Mucosa of gallbladder (tissue), 1 donor: ENCODE data around the gene FKBP10. TPM values are rescaled to one million over a fixed set of nuclear protein-coding genes. Genes with fewer than 3 reads are reported as not detected.
"Not testable (repeated sequence)": the region's sequence is repeated elsewhere in the genome, so short reads cannot be mapped to it uniquely, and the experiment has no call there.

Source experiments
- DNase-seq: peaks from one replicate; pipeline ENCODE4 v3.0.0-alpha.2; 2020; ENCODE audit warnings: low spot score
- total RNA-seq: library from RNA; stranded (reverse); gene quantifications from one replicate; pipeline ENCODE4 v1.2.1, GENCODE V29; 2021
- donor health status: DM: no; HTN: no; CAD: no.

The FKBP10 gene
- total RNA-seq, 1 donor from 2014 or later, result 59.2 TPM

DNA sequence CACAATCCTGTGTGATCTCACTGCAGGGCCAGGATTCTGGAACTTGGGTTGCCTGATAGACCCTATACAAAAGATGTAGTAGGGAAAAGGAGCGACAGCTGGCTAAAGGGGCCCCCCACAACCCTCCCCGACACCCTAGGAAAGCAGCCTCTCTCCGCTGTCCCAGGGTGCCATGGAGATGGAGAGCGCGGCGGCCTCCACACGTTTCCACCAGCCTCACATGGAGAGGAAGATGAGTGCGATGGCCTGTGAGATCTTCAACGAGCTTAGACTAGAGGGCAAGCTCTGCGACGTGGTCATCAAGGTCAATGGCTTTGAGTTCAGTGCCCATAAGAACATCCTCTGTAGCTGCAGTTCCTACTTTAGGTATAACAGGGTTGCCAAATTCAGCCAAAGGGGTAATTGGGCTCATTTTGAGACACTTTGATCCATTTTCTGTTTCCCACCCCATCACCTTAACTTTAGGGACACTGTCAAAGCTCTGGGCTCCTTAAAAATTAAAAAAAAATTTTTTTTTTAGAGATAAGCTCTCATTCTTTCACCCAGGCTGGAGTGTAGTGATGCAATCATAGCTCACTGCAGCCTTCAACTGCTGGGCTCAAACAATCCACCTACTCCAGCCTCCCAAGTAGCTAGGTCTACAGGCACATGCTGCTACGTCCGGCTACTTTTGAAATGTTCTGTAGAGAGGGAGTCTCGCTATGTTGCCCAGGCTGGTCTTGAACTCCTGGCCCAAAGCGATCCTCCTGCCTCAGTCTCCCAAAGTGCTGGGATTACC, 25.1 kb downstream of the FKBP10 start, which contains the start of gene KLHL10:
Gene KLHL10 (plus strand): TSS at position 65 of the 778 bp plus-strand sequence. CDS start 108 bp downstream, at position 173.
- DNase-seq, result no peak

DNA sequence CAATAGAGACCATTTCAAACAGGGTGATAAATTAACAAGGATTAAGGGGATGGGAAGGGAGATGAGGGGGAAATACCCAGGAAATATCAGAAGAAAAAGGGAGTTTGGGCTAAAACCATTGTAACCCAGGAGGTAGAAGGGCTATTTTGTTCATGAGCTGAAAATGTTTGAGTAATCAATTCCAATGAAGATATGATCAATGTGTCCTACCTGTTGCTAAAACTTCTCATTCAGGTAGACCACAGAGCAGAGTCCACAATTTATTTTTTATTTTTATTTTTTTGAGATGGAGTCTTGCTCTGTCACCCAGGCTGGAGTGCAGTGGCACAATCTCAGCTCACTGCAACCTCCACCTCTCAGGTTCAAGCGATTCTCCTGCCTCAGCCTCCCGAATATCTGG, 26.6 kb downstream of the FKBP10 start:
- DNase-seq, result not testable (repeated sequence)

DNA sequence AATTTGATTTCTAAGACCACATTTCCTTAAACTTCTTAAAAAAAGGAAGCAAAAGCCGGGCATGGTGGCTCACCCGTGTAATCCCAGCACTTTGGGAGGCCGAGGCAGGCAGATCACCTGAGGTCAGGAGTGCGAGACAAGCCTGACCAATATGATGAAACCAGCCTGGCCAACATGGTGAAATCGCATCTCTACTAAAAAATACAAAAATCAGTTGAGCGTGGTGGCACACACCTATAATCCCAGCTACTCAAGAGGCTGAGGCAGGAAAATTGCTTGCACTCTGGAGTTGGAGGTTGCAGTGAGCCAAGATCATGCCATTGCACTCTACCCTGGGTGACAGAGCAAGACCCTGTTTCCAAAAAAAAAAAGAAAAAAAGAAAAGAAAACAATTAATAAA, 28.0 kb downstream of the FKBP10 start:
- DNase-seq, result not testable (repeated sequence)

DNA sequence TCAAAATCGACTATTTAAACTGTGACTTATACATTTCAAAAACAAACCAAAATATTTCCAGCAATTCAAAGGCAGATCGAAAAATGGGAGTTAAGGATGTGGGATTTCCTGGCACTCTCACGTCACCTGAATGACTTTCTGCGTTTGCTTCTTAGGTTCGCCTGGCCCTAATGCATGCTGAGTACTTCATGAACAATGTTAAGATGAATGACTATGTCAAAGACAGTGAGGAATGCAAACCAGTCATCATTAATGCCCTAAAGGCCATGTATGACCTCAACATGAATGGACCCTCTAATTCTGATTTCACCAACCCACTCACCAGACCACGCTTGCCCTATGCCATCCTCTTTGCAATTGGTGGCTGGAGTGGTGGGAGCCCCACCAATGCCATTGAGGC, 32.2 kb downstream of the FKBP10 start:
- no peak for DNase-seq

DNA sequence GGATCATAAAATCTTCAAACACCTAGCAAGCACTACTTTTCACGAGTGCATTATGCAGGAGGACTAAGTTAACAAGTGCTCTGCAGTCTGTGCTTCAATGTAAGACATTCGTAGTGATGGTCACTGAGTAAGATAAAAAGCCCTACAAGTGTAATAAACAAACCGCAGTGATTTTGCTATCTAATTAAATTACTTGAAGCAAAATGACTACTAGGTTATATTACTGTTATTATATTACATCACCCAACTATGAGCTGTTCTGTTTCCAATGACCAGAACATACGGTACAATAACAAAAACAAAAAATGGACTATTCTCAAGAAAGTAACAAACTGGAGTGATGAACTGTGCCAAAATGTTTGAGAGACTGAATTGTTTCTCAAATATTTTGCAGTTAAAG, 36.0 kb downstream of the FKBP10 start:
- no peak for DNase-seq

DNA sequence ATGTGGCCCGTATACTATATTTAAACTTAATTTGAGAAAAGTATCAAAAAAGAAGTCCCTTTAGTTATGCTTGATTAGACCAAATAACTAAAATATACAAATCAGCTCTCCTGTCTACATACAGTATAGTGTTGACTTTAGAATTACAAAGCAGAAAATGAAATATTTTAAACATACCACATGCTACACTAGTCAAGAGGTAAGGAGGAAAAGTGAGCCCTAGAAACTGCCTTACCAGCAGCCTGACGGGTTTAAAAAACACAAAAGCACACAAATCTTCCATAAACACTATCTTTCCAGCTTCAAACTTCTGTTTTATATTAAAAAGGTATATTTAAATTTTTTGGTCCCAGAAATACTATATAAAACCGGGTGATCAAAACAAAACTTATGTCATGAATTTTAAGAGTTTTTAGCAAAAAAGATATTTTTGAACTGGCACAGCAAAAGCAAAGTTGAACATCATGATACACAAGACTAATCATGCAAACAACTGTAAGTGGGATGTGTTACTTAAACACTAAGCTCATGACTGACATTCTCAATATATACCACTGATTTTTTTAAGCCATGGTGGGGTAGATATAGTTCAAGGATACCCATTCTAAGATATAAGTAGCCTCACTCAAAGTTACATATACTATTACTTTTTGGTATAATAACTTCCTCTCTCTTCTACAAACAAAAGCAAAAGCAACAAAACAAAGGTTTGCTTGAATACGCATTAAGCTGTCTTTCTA, 36.6 kb downstream of the FKBP10 start:
- no peak for DNase-seq

DNA sequence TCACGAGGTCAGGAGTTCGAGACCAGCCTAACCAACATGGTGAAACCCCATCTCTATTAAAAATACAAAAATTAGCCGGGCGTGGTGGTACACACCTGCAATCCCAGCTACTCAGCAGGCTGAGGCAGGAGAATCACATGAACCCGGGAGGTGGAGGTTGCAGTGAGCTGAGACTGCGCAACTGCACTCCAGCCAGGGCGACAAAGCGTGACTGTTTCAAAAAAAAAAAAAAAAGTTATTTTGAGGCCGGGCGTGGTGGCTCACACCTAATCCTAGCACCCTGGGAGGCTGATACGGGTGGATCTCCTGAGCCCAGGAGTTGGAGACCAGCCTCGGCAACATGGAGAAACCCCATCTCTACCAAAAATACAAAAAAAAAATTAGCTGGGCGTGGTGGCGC, 38.6 kb downstream of the FKBP10 start:
- not testable (repeated sequence) for DNase-seq

DNA sequence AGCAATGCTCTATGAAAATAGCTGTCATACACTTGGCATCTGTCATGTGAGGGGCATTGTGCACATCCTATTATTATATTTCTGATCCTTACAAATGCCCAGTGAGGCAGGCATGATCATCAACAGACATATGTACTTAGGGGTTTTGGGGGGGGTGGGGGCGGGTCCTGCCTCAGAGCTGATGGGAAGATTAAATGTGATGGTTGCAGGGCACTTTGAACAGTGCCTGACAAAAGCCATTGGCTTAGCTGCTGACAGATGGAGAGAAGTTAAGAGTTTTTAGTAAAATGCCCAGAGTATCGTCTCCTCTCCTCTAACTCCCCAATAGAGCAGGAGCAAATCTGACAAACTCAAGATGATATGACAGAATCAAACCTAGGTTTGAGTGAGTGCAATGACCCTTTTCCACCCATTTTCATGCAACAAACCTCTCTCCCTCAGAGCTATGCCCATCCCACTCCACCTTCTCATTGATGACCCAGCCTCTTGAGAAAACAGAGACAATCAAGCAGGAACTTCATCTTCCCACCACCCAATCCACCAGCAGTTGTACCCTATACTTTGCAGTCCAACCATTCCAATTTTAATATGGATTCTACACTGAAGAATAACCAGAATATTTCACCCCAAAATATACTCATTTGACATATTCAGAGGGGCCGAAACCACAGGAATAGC, 47.6 kb downstream of the FKBP10 start:
- DNase-seq, result no peak

DNA sequence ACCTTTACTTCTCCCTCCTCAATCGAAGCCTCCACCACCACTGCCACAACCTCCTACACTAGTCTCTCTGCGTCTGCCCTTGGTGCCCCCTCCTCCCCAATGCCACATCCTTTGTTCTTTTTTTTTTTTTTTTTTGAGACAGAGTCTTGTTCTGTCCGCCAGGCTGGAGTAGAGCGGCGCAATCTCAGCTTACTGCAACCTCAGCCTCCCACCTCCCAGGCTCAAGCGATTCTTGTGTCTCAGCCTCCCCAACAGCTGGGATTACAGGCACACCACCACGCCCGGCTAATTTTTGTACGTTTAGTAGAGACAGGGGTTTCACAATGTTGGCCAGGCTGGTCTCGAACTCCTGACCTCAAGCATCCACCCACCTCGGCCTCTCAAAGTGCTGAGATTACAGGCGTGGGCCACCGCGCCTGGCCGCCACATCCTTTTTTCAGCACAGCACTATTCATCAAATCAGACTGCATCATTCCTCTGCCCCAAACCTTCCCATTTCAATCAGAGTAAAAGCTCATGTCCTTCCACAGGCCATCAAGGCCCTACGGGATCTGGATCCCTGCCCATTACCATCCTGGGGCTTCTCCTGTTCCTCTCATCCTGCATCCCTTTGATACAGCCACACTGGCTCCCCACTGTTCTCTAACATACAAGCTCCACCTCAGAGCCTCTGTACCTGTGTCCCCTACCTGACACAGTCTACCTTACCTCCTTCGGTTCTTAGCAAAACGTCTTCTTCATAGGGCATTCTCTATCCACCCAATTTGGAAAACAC, 50.5 kb downstream of the FKBP10 start:
- no peak for DNase-seq

DNA sequence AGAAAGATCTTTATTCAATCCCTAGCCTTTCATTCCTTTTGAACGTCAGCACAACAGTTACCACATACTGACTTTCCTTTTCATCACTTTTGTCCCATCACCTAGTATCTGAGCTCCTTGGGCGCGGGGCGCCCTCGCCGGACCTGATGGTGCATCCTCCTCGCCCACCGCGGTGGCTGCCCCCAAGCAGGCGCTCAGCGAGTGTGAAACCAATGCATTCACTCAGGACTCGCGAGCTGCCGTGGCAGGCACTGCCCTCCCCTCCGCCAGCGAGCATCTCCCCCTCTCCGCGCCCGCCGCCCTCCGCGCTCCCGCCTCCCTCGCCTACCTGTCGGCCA, 51.7 kb downstream of the FKBP10 start:
- no peak for DNase-seq

DNA sequence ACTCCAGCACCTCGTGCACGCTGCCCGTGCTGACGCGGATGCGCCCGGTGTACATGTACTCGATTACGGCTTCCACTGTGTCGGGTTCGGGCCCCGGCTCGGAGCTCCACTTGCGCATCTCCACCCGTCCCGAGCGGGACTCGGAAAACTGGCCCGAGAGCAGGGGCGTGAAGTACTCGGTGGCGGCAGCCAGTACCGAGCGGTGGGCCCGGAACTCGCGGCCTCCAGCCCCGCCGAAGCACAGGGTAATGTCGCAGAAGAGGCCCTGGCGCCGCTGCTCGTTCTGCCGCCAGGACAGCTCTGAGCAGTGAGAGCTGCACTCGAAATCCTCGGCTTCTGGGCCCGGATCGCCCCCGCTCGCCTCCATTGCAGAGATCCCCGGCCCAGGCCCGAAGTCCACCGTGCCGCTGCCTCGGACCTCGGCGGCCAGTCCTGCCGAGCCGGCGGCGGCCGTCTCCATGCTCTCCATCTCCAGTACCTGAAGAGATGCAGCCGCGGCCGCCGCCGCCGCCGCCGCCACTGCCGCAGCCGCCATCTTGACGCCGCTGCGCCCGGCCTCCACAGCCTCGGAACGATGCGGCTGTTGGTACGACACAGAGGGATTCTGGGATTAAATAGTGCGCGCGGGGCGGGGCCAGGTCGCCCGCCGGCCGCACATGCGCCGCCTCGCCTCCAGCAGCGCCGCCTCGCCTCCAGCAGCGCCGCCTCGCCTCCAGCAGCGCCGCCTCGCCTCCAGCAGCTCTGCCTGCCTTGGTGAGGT, 52.2 kb downstream of the FKBP10 start, which contains the start of gene KLHL11:
Gene KLHL11 (minus strand): TSS at position 588 of the 760 bp plus-strand sequence. CDS start 53 bp downstream, at position 535.
- peak; percentile 94 for DNase-seq

DNA sequence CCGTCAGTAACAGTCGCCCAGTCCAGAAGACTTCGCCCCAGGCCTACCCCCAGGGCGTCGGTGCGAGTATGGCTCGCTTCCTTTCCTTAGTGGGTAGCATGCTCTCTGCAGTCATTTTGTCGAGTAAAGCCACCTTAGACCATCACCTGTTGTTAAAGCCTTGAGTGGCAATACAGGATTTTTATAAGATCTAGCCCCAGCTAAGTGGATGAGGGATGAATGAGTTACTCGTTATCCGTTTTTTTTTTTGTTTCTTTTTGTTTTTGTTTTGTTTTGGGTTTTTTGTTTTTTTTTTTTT, 52.7 kb downstream of the FKBP10 start:
- DNase-seq, result no peak

DNA sequence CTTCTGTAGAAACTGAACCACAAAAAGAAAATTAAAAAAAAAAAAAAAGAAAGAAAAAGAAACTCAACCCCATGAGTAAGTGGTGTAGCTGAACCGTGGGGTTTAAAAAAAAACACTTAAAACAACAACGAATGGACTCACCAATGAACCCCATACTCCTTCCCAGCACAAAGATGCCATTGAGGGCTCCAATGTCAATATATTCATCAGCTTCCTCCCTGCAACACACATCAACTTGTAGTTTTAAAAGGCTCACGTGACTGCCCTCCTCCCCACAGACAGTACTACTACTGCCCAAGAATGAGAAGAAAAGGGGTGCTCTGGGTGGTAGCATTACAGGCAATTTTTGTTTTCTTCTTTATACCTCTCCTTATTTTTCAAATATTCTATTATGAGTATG, 55.8 kb downstream of the FKBP10 start:
- DNase-seq, result no peak

DNA sequence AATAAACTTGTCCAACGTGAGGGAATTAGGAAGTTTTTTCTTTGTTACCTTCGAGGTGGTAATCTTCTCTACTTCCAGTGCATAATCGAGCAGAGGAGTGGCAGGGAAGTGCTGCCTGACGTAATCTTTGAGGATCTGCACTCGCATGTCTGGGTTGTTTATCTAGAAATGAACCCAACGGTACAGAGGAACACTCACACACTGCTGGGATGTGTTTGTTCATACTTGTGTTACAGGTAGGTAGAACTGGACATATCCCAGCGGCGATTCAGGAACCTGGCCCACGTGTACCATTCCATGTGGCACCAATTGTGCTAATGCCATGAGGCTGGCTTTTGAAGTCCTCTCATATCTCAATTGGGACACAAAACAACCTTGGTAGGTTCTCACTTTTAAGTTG, 56.6 kb downstream of the FKBP10 start:
- no peak for DNase-seq

DNA sequence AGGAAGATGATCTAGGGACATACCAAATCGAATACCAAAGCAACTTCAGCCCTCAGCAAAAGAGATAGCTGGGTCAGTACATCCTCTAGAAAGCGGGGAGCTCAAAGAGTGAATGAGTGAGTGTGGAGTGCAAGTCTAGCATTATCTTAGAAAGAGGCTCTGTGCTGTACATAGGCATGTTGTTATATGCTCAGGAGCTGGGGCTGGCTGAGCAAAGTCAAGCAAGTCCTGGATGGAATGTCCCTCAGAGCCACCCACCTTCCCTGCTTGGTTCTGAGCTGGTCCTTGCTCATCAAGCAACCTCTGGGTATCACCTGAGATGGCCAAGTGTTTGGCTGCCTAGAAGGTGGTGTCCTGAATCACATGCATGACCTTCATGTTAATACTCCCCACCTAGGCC, 57.3 kb downstream of the FKBP10 start:
- no peak for DNase-seq

DNA sequence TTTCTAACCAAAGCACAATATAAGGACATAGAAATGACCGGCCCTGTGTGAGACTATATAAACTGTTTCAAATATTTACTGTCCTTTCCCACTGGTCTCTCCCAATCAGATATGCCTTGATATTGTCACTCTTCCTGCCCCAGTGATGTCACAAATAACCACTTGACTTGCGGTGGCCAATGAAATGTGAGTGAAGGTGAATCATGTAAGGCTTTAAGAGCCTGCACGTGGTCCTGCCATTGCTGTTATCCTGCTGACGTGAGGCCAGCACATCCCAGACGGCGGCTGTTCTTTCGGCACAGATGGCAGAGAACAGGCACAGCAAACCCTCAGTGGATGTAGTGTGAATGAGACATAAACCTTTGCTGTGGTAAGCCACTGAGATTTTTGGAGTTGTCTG, 57.8 kb downstream of the FKBP10 start:
- no peak for DNase-seq

DNA sequence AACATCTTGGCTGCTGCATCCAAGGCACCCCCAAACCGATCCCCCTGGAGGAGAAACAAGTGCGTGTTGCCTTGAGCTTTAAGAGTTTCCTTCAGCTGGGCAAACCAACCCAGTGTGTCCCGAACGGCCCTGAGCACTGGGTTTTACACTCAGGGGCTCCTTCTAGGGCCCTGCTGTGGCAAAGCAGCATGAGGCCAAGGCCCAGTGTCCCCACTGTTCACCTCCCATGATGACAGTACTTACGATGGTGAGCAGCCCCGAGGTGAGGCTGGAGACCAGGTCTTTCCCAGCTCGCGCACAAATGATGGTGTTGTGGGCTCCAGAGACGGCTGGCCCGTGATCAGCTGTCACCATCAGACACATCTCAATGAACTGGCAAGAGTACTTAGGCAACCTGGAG, 59.0 kb downstream of the FKBP10 start:
- DNase-seq, result no peak
